HG03439 (cell line): Measurements from ENCODE around the gene GATB.

Experiments
- ATAC-seq: cut with Tn5 transposase; IDR thresholded peaks from one replicate; pipeline ENCODE4 v1.9.1; 2021; ENCODE audit warnings: mild to moderate bottlenecking, moderate library complexity; ENCODE audit not compliant: unreplicated experiment

The GATB gene

GRCh38 chr4:151676301-151676700, 84.5 kb downstream of the GATB start:
- ATAC-seq, result no peak

- ATAC-seq, result no peak
These were observed 85.3 kb downstream of the GATB start for GRCh38 chr4:151675411-151675971.

DNA sequence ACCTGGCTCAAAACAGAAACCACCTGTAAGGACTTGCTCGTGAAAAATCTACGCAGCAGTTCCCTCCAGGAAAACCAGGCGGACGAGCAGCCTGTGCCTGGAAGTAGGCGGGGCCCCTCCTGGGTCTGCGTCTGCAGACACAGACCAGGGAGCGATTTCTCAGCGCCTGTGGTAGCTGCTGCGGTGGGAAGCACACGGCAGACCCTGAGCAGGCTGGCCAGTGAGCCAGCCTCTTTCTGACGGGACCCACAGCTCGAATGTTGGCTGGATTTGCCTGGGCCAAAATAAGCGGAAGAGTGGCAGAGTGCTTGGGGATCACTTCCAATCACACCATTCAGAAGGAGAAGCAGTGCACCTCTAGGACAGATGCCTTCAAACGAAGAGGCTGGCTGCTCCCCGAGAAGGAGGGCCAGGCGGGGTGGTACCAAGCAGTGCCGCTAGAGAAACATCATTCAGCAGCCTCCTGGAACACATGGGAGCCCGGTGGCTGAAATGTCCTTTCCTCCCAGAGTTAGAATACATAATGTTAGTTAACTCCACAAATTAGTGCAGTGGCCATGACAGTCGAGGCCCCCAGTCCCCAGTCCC, 85.9 kb downstream of the GATB start:
- ATAC-seq, result no peak

GRCh38 chr4:151673908-151674520, 86.8 kb downstream of the GATB start:
- no peak for ATAC-seq

- no peak for ATAC-seq
These were observed 87.8 kb downstream of the GATB start for GRCh38 chr4:151672996-151673395.

- no peak for ATAC-seq
These were observed 89.2 kb downstream of the GATB start for GRCh38 chr4:151671541-151672059.

DNA sequence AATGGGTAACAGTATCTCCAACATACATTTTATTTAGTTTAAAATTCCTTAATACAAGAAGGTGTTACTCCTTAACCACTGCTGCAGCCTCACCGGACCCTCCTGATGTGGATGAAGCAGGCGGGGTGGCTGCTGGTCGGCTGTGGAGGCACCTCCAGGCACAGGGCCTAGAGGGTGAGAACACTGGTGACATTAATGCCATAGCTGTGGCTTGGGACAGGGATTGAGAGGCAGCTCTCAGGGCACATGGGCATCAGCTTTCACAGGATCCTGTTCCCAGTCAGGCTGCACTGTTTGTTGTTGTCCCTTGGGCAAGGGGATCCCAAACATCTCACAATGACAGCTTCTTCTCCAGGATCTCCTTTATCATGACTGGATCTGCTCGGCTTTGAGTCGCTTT, 90.0 kb downstream of the GATB start:
- no peak for ATAC-seq

DNA sequence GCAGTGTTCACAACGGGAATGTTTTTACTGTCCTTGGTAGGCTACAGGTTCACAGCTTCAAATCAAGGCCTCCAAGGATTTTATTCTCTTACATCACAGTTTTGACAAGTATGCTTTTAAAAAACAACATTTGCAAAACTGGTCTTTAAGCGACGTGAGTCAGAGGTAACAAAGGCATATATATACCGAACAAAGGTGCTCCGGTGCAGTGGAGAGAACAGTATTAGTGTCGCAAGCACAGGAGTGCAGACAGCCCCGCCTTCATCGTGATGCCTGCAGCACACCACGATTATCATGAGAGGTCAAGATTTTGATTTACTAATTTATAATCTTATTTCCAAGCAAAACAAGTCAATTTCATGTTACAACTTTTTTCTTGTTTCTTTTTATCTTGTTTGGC, 90.8 kb downstream of the GATB start:
- ATAC-seq, result no peak

- no peak for ATAC-seq
These were observed 92.0 kb downstream of the GATB start for GRCh38 chr4:151668689-151669402.

GRCh38 chr4:151667666-151668065, 93.1 kb downstream of the GATB start:
- ATAC-seq, result no peak

DNA sequence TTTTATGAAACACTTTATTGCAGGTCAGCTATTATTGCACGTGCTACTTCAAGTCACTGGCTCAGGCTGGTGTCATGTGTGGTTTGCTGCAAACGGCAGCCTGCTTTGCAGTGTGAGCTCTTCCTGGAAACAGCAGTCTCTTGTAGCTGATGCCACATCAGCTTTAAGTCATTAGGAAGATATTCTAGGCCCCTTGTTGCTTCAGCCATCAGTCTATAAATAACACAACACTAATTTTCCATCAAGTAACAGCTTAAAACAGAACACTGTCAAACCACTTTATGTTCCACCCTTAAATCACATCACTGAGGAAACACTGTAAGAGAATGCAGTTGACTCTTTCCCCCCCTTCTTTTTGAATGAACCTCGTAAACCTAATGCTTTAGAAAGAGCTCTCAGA, 93.8 kb downstream of the GATB start:
- no peak for ATAC-seq

GRCh38 chr4:151666501-151666900, 94.3 kb downstream of the GATB start:
- ATAC-seq, result no peak

GRCh38 chr4:151665785-151666127, 95.1 kb downstream of the GATB start:
- no peak for ATAC-seq

DNA sequence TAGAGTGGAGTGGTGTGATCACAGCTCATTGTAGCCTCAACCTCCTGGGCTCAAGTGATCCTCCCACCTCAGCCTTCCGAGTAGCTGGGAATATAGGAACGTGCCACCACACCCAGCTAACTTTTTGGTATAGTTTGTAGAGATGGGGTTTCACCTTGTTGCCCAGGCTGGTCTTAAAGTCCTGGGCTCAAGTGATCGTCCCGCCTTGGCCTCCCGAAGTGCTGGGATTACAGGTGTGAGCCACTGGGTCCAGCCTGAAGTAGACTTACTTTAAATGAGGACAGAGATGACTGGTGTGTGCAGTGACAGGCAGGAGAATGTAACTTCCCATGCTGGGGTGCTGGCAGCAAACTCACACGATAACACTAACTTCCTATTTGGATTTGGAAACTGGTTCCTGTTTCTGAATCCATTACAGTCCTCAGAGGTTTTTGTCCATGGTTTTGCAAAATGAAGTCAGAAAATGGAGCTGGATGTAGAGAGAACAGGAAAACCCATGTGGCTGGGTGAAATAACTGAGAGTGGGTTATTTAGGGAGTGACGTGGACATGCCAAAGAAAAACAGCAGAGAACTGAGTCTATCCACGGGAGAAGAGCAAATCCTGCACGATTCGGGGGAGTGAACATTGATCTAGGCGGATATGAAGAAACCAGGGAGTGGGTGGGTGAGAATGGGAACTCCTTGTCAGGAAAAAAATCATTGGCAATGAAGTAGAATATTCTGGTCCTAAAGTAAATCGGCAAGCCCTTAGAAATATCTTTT, 95.6 kb downstream of the GATB start:
- no peak for ATAC-seq

DNA sequence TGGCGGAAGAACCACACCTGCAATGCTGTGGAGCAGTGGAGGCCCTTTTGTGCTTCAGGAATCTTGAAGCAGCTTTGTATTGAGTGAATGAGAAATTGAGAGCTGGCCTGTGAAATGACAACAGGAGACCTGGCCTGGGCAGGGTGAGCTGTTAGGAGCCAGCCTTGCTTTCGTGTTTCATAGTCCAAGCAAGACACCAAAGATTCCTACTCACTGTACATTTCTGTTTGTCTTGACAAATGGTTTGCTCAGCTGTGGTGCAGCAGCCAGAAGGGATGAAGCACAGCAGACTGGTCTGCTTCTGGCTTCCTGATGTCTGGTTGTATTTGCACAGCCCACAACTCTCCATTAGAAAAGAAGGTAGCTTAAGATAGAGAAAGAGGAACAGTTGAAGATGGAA, 96.5 kb downstream of the GATB start:
- no peak for ATAC-seq

DNA sequence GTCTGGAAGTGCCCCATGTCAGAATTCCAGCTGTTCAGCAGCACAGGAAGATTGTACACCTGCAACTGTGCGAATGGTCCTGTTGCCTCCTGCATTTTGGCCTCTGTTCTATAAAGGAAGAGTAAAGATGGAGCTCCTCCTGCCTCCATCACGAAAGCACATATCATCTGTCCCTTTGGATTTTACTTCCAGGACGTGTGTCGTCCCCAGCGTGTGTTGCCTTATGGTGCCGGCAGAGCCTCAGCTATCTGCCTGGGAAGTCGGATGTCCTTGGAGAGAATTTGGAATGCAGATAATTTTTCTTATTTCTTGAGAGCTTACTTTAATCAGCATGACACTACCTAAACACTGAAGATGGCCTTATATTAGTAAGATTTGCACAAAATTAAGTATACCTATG, 97.7 kb downstream of the GATB start:
- ATAC-seq, result no peak

GRCh38 chr4:151661873-151662272, 98.9 kb downstream of the GATB start:
- no peak for ATAC-seq

GRCh38 chr4:151660676-151661075, 100.1 kb downstream of the GATB start:
- ATAC-seq, result no peak

GRCh38 chr4:151659601-151660364, 101.0 kb downstream of the GATB start:
- ATAC-seq, result no peak

- ATAC-seq, result no peak
These were observed 101.7 kb downstream of the GATB start for GRCh38 chr4:151658959-151659600.
